COLO829 (cell line): ENCODE measurements around the gene SSTR5.

Experiments
- DNase-seq: peaks from one replicate; pipeline ENCODE4 v3.0.0; 2012; ENCODE audit warnings: low spot score

Gene SSTR5

DNA sequence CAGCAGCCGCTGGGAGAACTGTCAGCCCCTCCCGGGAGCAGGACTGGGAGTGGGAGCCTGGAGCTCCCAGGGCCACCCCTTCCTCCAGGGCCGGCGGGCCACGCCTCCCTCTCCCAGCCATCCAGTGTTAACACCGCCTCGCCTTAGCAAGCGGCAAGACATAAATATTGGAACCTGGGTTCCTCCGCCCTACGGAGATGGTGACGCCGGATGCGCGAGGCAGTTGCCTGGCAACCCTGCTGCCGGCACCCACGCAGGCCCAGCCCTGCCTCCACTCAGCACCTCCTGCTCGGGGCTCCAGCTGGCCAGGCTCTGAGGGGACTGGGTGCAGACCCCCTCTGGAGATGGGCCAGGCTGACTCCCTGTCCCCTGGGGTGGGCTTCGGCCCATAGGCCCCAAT, 52.9 kb downstream of the SSTR5 start:
- DNase-seq, result peak; percentile 32

DNA sequence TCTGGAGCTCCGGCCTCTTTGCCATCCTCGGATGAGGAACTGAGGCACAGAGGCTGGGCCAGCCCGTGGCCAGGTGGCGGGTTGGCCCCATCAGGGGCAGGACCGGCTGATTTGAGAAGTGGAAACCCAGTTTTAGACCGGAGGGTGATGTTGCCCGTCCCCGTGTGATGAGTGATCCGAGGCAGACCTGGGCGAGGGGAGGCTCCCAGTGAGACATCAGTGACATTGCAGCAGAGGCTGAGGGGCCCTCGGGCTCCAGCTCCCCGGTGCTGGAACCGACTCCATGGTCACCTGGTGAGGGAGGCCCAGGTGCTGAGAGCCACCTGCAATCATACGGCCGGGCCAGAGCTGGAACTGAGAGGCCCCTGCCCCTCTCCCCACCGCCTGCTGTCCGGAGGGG, 53.5 kb downstream of the SSTR5 start:
- DNase-seq, result no peak

DNA sequence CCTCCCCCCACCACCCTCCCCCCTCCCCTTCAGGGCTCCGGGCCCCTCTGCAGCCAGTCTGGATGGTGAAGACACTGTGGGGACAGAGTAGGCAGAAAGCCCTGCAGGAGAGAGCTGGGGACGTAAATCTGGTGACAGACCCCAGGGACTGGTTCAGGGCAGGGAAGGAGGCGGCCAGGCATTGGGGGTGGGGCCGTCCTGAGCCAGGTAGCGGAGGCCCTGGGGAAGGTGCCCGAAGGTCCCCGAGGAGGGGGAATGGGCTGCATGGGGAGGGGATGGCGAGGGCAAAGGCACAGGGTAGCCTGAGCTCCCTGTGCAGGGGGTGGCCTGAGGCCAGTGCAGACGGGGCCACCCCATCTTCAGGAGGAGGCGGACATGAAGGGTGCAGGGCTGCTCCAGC, 54.0 kb downstream of the SSTR5 start:
- no peak for DNase-seq

DNA sequence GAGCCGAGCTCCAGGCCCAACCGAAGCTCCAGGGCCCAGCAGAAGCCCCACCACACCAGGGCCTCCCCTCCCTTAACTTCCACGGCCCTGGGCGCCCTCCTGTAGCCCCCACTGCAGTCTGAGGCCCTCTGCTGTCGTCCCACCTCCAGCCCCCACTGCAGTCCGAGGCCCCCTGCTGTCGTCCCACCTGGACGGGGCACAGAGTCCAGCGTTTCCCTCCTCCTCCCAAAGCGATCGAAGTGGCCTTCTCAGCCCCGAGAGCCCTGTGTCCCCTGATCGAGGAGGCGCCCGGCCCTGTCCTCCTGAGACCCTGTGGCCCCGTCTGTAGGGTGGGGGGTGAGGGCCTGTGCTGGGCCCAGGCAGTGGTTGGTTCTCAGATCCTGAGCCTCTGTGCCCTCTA, 54.6 kb downstream of the SSTR5 start:
- no peak for DNase-seq

DNA sequence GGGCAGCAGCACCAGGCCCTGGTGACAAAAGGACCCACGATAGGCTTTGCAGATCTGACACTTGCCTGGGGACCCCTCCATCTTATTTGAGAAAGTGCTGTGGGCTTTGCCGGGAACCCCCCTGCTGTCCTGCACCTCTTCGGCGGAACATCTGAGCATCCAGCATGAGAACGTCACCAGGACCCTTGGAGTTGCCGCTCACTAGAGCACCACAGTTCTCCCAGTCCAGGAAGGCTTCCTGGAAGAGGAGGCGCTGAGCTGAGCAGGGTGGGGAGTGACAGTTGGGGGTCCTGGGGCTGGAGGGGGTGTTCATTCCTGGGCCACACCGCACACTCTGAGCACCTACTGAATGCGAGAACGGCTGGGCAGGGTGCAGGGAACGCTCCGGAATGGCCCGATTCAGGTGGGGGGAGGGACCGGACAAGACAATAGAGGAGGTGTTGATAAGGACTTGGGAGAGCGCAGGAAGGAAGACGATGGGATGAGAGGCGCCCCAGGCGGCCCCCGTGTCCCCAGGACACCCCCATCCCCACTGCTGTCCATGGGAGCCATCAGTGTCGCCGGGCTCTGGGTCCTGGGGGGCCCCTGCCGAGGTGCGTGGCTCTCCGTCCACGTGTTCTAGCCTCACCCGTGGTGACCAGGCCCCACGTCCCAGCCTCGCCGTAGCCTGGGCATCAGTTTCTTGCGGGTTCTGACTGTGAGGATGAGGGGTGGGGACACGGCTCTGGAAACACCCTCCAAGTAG, 55.6 kb downstream of the SSTR5 start:
- no peak for DNase-seq

DNA sequence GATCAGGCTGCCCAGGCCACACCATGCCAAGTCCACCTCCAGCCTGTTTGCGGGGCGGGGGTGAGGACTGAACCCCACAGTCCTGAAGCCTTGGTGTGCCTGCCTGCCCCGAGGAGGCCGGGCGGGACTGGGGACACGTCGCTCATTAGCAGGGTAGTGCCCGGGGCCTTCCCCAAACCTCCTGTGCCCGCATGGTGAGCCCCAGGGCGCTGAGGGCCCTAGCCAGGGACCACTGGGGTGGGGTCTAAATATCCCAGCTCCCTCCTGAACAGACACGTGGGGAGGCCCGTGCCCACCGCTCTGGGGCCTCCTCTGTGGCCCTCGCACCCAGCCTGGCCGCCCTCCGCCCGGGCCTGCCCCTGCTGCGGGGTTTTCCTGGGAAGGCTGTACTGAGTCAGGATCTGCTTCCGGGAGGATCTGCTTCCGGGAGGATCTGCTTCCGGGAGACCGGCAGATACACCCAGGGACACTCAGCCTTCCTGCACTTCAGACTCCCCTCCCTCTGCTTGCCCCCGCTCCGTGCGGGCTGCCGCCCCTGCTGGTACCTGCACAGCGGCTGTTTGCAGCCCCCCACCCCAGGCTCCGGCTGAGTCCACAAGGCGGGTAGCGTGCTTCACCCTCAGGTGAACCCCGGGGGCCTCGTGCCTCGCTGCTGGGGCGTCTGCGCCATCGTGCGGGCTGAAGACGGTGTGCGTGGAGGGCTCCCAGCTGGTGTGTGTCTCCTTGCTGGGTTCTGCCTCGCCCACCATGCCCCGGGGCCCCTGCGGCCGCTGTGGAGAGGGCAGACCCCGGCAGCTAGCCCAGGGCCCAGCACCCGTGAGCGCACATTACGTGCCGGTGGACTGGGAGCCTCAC, 56.8 kb downstream of the SSTR5 start:
- no peak for DNase-seq

DNA sequence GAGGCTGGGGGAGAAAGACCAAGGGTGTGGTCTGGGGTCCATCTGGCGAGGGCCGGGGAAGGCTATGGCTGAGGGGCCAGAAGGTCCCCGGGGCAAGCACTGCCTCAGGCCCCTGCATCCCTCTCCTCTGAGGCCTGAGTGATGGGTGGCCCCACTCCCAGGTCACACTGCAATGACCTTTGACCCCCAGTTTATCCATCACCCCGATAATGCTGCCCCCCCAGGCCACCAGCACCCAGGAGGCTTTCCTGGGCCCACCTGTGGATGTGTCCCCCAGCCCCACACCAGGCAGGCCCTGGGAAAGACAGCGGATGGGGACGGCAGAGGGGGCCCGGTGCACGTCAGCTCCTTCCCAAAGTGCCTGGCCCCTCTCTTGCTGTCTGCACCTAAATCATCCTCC, 57.8 kb downstream of the SSTR5 start:
- DNase-seq, result no peak
